GM20000 (cell line): Measurements from ENCODE around the gene TMPRSS12.

Experiments
- DNase-seq: peaks from one replicate; pipeline ENCODE4 v3.0.0; 2012; ENCODE audit warnings: low spot score
- CTCF ChIP-seq: IDR thresholded peaks from 2 replicates; pipeline ENCODE4 v1.5.1; 2012; ENCODE audit warnings: mild to moderate bottlenecking, control low read depth; ENCODE audit errors: extremely low read depth, missing control alignments

The TMPRSS12 gene

DNA sequence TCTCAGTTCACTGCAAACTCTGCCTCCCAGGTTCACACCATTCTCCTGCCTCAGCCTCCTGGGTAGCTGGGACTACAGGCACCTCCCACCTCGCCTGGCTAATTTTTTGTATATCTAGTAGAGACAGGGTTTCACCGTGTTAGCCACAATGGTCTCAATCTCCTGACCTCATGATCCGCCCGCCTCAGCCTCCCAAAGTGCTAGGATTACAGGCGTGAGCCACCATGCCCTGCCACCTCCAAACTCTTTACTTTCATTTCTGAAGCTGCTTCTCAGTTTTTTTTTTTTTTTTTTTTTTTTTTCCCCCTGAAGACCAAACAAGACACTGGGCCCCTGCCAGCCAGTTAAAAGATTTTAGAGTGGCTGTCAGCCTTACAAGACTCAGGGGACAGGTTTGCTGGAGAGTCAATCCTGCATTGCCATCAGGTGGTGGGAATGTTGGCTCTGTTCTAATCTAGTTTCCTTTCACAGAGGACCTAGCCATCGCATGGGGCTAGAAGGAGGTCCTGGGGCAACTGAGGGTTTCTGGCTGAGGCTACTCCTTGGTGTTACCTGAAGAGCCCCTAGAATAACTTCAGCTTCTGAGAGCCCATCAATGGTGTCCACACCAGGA, 72.3 kb downstream of the TMPRSS12 start:
- no peak for DNase-seq
- no peak for TF ChIP-seq CTCF

DNA sequence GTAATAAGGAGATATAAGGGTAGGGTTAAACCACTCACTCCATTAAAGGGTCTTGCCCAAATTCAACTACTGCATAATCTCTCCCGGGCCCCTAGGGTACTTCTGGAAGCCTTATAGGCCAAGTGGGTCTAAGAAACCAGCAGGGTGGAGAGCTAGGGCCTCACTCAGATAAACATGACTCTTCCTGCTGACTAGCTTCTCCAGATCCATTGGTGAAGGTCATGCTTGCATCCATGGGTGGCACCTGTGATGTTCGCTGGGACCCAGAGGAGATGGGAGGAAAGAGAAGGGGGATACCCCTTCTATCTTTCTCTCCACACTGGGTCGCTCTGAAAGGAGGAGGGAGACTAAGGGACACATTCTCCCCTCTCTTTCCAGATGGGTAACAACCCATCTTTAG, 73.6 kb downstream of the TMPRSS12 start:
- no peak for TF ChIP-seq CTCF
- no peak for DNase-seq

- TF ChIP-seq CTCF = no peak
- no peak for DNase-seq
These were observed 76.0 kb downstream of the TMPRSS12 start for GRCh38 chr12:50918584-50919316.

DNA sequence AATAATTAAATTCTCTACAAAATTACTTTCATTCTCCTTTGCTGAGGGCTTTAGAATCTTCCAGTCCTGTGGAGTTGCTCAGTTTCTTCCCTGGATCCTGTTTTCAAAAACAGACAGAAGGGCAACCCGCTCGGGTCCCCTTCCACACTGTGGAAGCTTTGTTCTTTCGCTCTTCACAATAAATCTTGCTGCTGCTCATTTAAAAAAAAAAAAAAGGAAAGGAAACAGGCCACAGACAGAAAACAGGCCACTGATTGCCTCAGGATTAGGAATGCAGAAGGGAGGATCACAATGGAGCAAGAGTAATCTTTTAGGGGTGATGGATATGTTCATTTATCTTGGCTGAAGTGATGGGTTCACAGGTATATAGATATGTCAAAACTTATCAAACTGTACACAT, 80.1 kb downstream of the TMPRSS12 start:
- no peak for DNase-seq
- TF ChIP-seq CTCF = no peak

GRCh38 chr12:50923361-50924130, 80.8 kb downstream of the TMPRSS12 start:
- no peak for TF ChIP-seq CTCF
- no peak for DNase-seq

GRCh38 chr12:50924131-50924438, 81.4 kb downstream of the TMPRSS12 start:
- TF ChIP-seq CTCF = no peak
- no peak for DNase-seq

- TF ChIP-seq CTCF = no peak
- peak; percentile 76 for DNase-seq
These were observed 82.0 kb downstream of the TMPRSS12 start for GRCh38 chr12:50924439-50925341.
